ENCODE data around the gene TCP11L2. TPM values are rescaled to one million over a fixed set of nuclear protein-coding genes. Genes with fewer than 3 reads are reported as not detected.

The TCP11L2 gene
- total and polyA plus RNA-seq, 9 of the 15 experiments (the other 6 are each of a cell fraction or from before 2014, with no cell fraction given) = 0.39 to 4.5 (median 1.3) TPM

DNA sequence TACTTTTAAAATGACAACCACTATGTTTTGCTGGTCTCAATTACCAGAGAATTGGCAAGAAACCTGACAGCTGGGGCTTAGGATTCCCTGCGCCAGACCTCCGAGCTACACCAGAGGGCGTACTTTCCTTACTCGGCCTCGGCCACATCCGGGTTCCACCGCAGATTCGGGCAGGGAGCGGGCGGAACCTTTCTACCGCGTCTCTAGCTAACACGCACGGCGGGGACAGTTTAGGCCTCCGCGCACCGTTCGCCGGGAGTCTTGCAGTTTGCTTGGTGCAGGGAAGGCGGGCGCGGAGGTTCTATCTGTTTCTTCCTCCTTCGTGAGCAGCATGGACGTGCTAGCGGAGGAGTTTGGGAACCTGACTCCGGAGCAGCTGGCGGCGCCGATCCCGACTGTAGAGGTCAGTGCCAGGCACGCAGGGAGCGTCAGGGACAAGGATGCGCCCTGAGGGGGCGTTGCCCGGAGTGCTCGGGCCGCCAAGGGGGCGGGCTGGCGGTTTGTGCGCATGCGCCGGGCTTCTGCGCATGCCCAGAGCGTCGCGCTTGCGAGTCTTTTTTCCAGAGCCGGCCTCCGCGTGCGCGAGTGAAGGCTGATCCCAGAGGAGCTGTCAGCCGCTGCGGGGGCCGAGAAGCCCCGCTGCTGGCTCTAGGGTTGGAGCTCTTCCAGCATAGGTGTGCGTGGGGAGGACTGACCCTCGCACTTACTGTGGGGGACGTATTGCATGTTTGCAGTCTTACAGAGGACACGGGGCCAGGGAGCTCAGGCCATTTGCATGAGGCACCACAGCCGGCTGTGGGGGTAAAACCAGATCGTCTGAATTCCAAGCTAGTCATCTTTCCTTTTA is 55.2 kb downstream of the TCP11L2 start, which contains the start of gene POLR3B:
Gene POLR3B, plus strand, starts transcription at position 200 of the 847 bp plus-strand sequence. Its CDS starts 132 bp downstream, at position 332.
- TSS peak; percentile 76 for BruUV-seq (replicated peaks)
- ChIA-PET CTCF (ENCODE audit: low intra/inter-chr PET ratio) (interaction anchor here (0.6 to 2.7 kb wide), 4 partner anchors 39 to 562 kb away, joined by 3 to 13 read pairs (median 5); no protein-coding TSS in a partner anchor), POLR2A (interaction anchor here (0.6 to 1.4 kb wide), 16 partner anchors 9 to 736 kb away, joined by 3 to 7 read pairs (median 4); partner anchors contain the start of gene CRY1)
- H3K4me2 ChIP-seq (ENCODE audit: insufficient read depth, low read length) = peak within 1 kb of the TSS; percentile 89
- no peaks in the 10 kb centered on the region for H3K27me3 ChIP-seq (ENCODE audit: control insufficient read depth in 2 of 2, insufficient read depth in 2 of 2, low read length in 2 of 2)
- FAIRE-seq (peak; percentile 88), DNase-seq (ENCODE audit: extremely low read depth in 1 of 4, low spot score in 3 of 4) (peak; percentile 95 to 98 (median 96)), ATAC-seq (peak; percentile 86)
- peak within 1 kb of the TSS; percentile 72 for H3K4me3 ChIP-seq
- intact Hi-C loops (cut with micrococcal nuclease) = loop anchor here (5.0 to 10.0 kb wide), 4 partner anchors 55 to 547 kb away; partner anchors contain the start of gene TCP11L2
- H3K9me3 ChIP-seq (replicated peaks; ENCODE audit: control insufficient read depth, insufficient read depth, low read depth, low read length) = no peaks in the 10 kb centered on the region
- in situ Hi-C loops (cut with MboI) = no loop called here
- peak within 1 kb of the TSS; percentile 94 for H3K27ac ChIP-seq (ENCODE audit: extremely low read depth, low read depth, low read length)
- H3K79me2 ChIP-seq (ENCODE audit: control insufficient read depth, insufficient read depth, low read length) = peaks cover 34% of the 10 kb centered on the region
- no peaks in the 10 kb centered on the region for H3K36me3 ChIP-seq (ENCODE audit: control insufficient read depth, insufficient read depth, low read length)
- H4K20me1 ChIP-seq (replicated peaks; ENCODE audit: control insufficient read depth, insufficient read depth, low read length) = no peaks in the 10 kb centered on the region
- WGBS (ENCODE audit: insufficient coverage, low coverage, missing lambda C conversion rate) = 1% methylated on average over 42 of the region's 63 CpGs
- no peaks in the 10 kb centered on the region for H3K9me1 ChIP-seq (ENCODE audit: control insufficient read depth, insufficient read depth, low read length)
- peaks cover 14 to 15% of the 10 kb centered on the region in 2 experiments; a peak in 4 of 5 replicates for H3K4me1 ChIP-seq (replicated peaks in 1 of 2; ENCODE audit: control insufficient read depth in 2 of 2, insufficient read depth in 2 of 2, low read length in 2 of 2)
- peak within 1 kb of the TSS; percentile 88 to 91 for H3K9ac ChIP-seq (ENCODE audit: insufficient read depth in 1 of 2, low read depth in 2 of 2, low read length in 2 of 2)
- H2AFZ ChIP-seq (ENCODE audit: low read depth, low read length) = peak within 1 kb of the TSS; percentile 96
- 0 out of 2 replicates have a peak, but pooled peaks have one; percentile 57 for TF ChIP-seq VEZF1 (CRISPR knock-in tag; IDR thresholded peaks at IDR 0.05)
- no peak for TF ChIP-seq ZNF232 (CRISPR knock-in tag; IDR thresholded peaks at IDR 0.05)
- no peak for TF ChIP-seq ZNF398 (CRISPR knock-in tag; IDR thresholded peaks at IDR 0.05)
- TF ChIP-seq, protein P1, sequence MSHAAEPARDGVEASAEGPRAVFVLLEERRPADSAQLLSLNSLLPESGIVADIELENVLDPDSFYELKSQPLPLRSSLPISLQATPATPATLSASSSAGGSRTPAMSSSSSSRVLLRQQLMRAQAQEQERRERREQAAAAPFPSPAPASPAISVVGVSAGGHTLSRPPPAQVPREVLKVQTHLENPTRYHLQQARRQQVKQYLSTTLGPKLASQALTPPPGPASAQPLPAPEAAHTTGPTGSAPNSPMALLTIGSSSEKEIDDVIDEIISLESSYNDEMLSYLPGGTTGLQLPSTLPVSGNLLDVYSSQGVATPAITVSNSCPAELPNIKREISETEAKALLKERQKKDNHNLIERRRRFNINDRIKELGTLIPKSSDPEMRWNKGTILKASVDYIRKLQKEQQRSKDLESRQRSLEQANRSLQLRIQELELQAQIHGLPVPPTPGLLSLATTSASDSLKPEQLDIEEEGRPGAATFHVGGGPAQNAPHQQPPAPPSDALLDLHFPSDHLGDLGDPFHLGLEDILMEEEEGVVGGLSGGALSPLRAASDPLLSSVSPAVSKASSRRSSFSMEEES (CRISPR knock-in tag; IDR thresholded peaks at IDR 0.05) = no peak
- TF ChIP-seq NCOR1 (IDR thresholded peaks at IDR 0.05) = 0 out of 2 replicates have a peak, but pooled peaks have one; percentile 18
- TF ChIP-seq EHMT2 (IDR thresholded peaks at IDR 0.05) = 0 out of 2 replicates have a peak, but pooled peaks have one; percentile 16
- peak; percentile 87; the same call in 1 of the 2 replicates for TF ChIP-seq ZBTB9 (CRISPR knock-in tag; IDR thresholded peaks at IDR 0.05)
- TF ChIP-seq JUND (IDR thresholded peaks at IDR 0.05; ENCODE audit: borderline replicate concordance, low read depth, low read length) = peak; percentile 83
- no peak; the same call in 2 of the 3 replicates for TF ChIP-seq JUND (tag; IDR thresholded peaks at IDR 0.05; ENCODE audit: borderline replicate concordance, low read depth, low read length)
- TF ChIP-seq CCNT2 (IDR thresholded peaks at IDR 0.05; ENCODE audit: borderline replicate concordance, extremely low read depth, insufficient read length, low read depth, low read length) = no peak
- TF ChIP-seq THRB (CRISPR knock-in tag; conservative IDR thresholded peaks at IDR 0.05) = peak; percentile 90; the same call in 1 of the 2 replicates
